ENCODE results near the gene TDRD5. TPM values are rescaled to one million over a fixed set of nuclear protein-coding genes. Genes with fewer than 3 reads are reported as not detected.

TDRD5 gene
- total and polyA plus RNA-seq, 12 donors: 0.07 TPM; not detected in 11

- TF ChIP-seq CTCF (IDR thresholded peaks at IDR 0.05): no peak
- Histone ChIP-seq H3K4me1 (peaks cover 0 to 13% (median 10%) of the 10 kb centered on the region in 9 donors), H3K27ac (no peak overlapping the region), H3K27me3 (no peaks in the 10 kb centered on the region), H3K9me3 (peaks cover 0 to 68% (median 43%) of the 10 kb centered on the region in 11 donors), H3K4me3 (no peak overlapping the region), H3K36me3 (no peaks in the 10 kb centered on the region)
- ATAC-seq (no peak), DNase-seq (no peak)
- intact Hi-C loops (cut with DNase I): loop anchor here in 1 of 10 donors (5.0 kb wide), 1 partner anchor 78 kb away; no protein-coding TSS in a partner anchor
These were observed 123.0 kb downstream of the TDRD5 start for GRCh38 chr1:179714623-179715022.

GRCh38 chr1:179719272-179719671 lies 127.6 kb downstream of the TDRD5 start:
- no peaks in the 10 kb centered on the region for H3K27me3 ChIP-seq
- no peaks in the 10 kb centered on the region for H3K36me3 ChIP-seq
- H3K4me3 ChIP-seq: no peak overlapping the region
- H3K27ac ChIP-seq: no peak overlapping the region
- intact Hi-C loops (cut with DNase I): loop anchor here in 1 of 10 donors (5.0 kb wide), 1 partner anchor 73 kb away; no protein-coding TSS in a partner anchor
- ATAC-seq (no peak), DNase-seq (no peak)
- TF ChIP-seq CTCF (IDR thresholded peaks at IDR 0.05): no peak
- peaks cover 0 to 69% (median 46%) of the 10 kb centered on the region in 11 donors for H3K9me3 ChIP-seq
- H3K4me1 ChIP-seq: no peaks in the 10 kb centered on the region

GRCh38 chr1:179728271-179728670 lies 136.6 kb downstream of the TDRD5 start:
- Histone ChIP-seq H3K36me3 (no peaks in the 10 kb centered on the region), H3K27me3 (peaks cover 0 to 23% (median 4%) of the 10 kb centered on the region in 7 donors), H3K9me3 (no peaks in the 10 kb centered on the region), H3K4me1 (no peaks in the 10 kb centered on the region), H3K27ac (no peak overlapping the region), H3K4me3 (no peak overlapping the region)
- intact Hi-C loops (cut with DNase I): no loop called here
- no peak for TF ChIP-seq CTCF (IDR thresholded peaks at IDR 0.05)
- WGBS, 2 donors: 33 to 35% methylated on average over 2 of the region's 2 CpGs
- DNase-seq (no peak), ATAC-seq (peak in 1 of 8 donors; percentile 38)

GRCh38 chr1:179729881-179730280 lies 138.2 kb downstream of the TDRD5 start:
- 82 to 87% methylated on average over 4 of the region's 4 CpGs for WGBS, 2 donors
- ATAC-seq: no peak
- Histone ChIP-seq H3K27me3 (peaks cover 0 to 23% (median 4%) of the 10 kb centered on the region in 7 donors), H3K36me3 (no peaks in the 10 kb centered on the region), H3K27ac (no peak overlapping the region), H3K4me1 (no peaks in the 10 kb centered on the region), H3K4me3 (no peak overlapping the region), H3K9me3 (no peaks in the 10 kb centered on the region)
- TF ChIP-seq CTCF (IDR thresholded peaks at IDR 0.05): no peak
- no peak for DNase-seq
- intact Hi-C loops (cut with DNase I): no loop called here

Measured in heart right ventricle (tissue), 16 donors.